ENCODE results near the gene ITPR2.

The ITPR2 gene

GRCh38 chr12:26642361-26642760 lies 190.6 kb downstream of the ITPR2 start:
- TF ChIP-seq CTCF (IDR thresholded peaks at IDR 0.05; ENCODE audit: insufficient read depth, low read length) (no peak), GABPA (IDR thresholded peaks at IDR 0.05; ENCODE audit: low read depth) (no peak), SPI1 (IDR thresholded peaks at IDR 0.05; ENCODE audit: borderline replicate concordance, low read depth) (no peak), REST (IDR thresholded peaks at IDR 0.05; ENCODE audit: insufficient replicate concordance, low read depth) (no peak), POLR2AphosphoS5 (IDR thresholded peaks at IDR 0.05; ENCODE audit: low read depth) (no peak)
- Histone ChIP-seq H3K27ac (replicated peaks) (no peak overlapping the region), H3K4me3 (replicated peaks; ENCODE audit: insufficient read depth, low read length) (no peak overlapping the region), H3K27me3 (ENCODE audit: insufficient read depth, poor library complexity, severe bottlenecking) (no peaks in the 10 kb centered on the region)
- DNase-seq (ENCODE audit: low read depth in 1 of 2, low spot score in 1 of 2): no peak

GRCh38 chr12:26636710-26637328 lies 196.2 kb downstream of the ITPR2 start:
- no peak overlapping the region for H3K4me3 ChIP-seq (replicated peaks; ENCODE audit: insufficient read depth, low read length)
- H3K27ac ChIP-seq (replicated peaks): no peak overlapping the region
- H3K27me3 ChIP-seq (ENCODE audit: insufficient read depth, poor library complexity, severe bottlenecking): no peaks in the 10 kb centered on the region
- TF ChIP-seq POLR2AphosphoS5 (IDR thresholded peaks at IDR 0.05; ENCODE audit: low read depth) (no peak), SPI1 (IDR thresholded peaks at IDR 0.05; ENCODE audit: borderline replicate concordance, low read depth) (no peak), CTCF (IDR thresholded peaks at IDR 0.05; ENCODE audit: insufficient read depth, low read length) (no peak), GABPA (IDR thresholded peaks at IDR 0.05; ENCODE audit: low read depth) (no peak), REST (IDR thresholded peaks at IDR 0.05; ENCODE audit: insufficient replicate concordance, low read depth) (no peak)
- no peak for DNase-seq (ENCODE audit: low read depth in 1 of 2, low spot score in 1 of 2)

- Histone ChIP-seq H3K4me3 (replicated peaks; ENCODE audit: insufficient read depth, low read length) (no peak overlapping the region), H3K27me3 (ENCODE audit: insufficient read depth, poor library complexity, severe bottlenecking) (no peaks in the 10 kb centered on the region), H3K27ac (replicated peaks) (no peak overlapping the region)
- DNase-seq (ENCODE audit: low read depth in 1 of 2, low spot score in 1 of 2): no peak
- TF ChIP-seq POLR2AphosphoS5 (IDR thresholded peaks at IDR 0.05; ENCODE audit: low read depth): no peak
- no peak for TF ChIP-seq GABPA (IDR thresholded peaks at IDR 0.05; ENCODE audit: low read depth)
- no peak for TF ChIP-seq REST (IDR thresholded peaks at IDR 0.05; ENCODE audit: insufficient replicate concordance, low read depth)
- no peak for TF ChIP-seq CTCF (IDR thresholded peaks at IDR 0.05; ENCODE audit: insufficient read depth, low read length)
- no peak for TF ChIP-seq SPI1 (IDR thresholded peaks at IDR 0.05; ENCODE audit: borderline replicate concordance, low read depth)
Observed at GRCh38 chr12:26633591-26634210, 199.3 kb downstream of the ITPR2 start.

All from HL-60 (cell line).